HG03558 (cell line): ENCODE results near the gene IQSEC3.
"Not testable (repeated sequence)": the region's sequence is repeated elsewhere in the genome, so short reads cannot be mapped to it uniquely, and the experiment has no call there.

Source experiments
- ATAC-seq: cut with Tn5 transposase; IDR thresholded peaks from one replicate; pipeline ENCODE4 v1.9.1; 2021; ENCODE audit warnings: moderate number of reproducible peaks; ENCODE audit not compliant: unreplicated experiment; ENCODE audit errors: extremely low read depth

The IQSEC3 gene

GRCh38 chr12:51962-52361, 14.6 kb upstream of the IQSEC3 start:
- ATAC-seq = not testable (repeated sequence)

- ATAC-seq = not testable (repeated sequence)
Measured at GRCh38 chr12:52902-53734, 13.4 kb upstream of the IQSEC3 start.

- no peak for ATAC-seq
Measured at GRCh38 chr12:53735-54730, 12.5 kb upstream of the IQSEC3 start.

GRCh38 chr12:54750-55535, 11.6 kb upstream of the IQSEC3 start:
- ATAC-seq = no peak

GRCh38 chr12:56683-57346, 9.8 kb upstream of the IQSEC3 start:
- no peak for ATAC-seq

GRCh38 chr12:57539-57938, 9.0 kb upstream of the IQSEC3 start:
- no peak for ATAC-seq

- ATAC-seq = no peak
Measured at GRCh38 chr12:58832-59231, 7.7 kb upstream of the IQSEC3 start.

- ATAC-seq = not testable (repeated sequence)
Measured at GRCh38 chr12:61845-62244, 4.7 kb upstream of the IQSEC3 start.

GRCh38 chr12:65491-66063, 990 bp upstream of the IQSEC3 start:
- ATAC-seq = not testable (repeated sequence)

GRCh38 chr12:66782-67504, 376 bp downstream of the IQSEC3 start:
- ATAC-seq = not testable (repeated sequence)

- not testable (repeated sequence) for ATAC-seq
Measured at GRCh38 chr12:69677-70076, 3.1 kb downstream of the IQSEC3 start.

GRCh38 chr12:70541-70940, 4.0 kb downstream of the IQSEC3 start:
- not testable (repeated sequence) for ATAC-seq

- not testable (repeated sequence) for ATAC-seq
Measured at GRCh38 chr12:72018-72417, 5.5 kb downstream of the IQSEC3 start.

GRCh38 chr12:74420-75190, 8.0 kb downstream of the IQSEC3 start:
- not testable (repeated sequence) for ATAC-seq

GRCh38 chr12:75541-75940, 9.0 kb downstream of the IQSEC3 start:
- ATAC-seq = not testable (repeated sequence)

- ATAC-seq = not testable (repeated sequence)
Measured at GRCh38 chr12:76102-76501, 9.5 kb downstream of the IQSEC3 start.

GRCh38 chr12:76551-76950, 10.0 kb downstream of the IQSEC3 start:
- not testable (repeated sequence) for ATAC-seq
